Endodermal cell (in vitro differentiated cells): ENCODE data around the gene SIAH1. TPM values are rescaled to one million over a fixed set of nuclear protein-coding genes. Genes with fewer than 3 reads are reported as not detected.

Source experiments
- DNase-seq: peaks from one replicate; pipeline ENCODE4 v3.0.0-alpha.2; 2017
- H3K27ac ChIP-seq: 2 replicates; pipeline ENCODE4 v1.5.1; 2013; ENCODE audit warnings: mild to moderate bottlenecking, low read depth, low read length, moderate library complexity
- H3K27me3 ChIP-seq: 2 replicates; pipeline ENCODE4 v1.6.1; 2013; ENCODE audit warnings: mild to moderate bottlenecking, low read length, moderate library complexity; ENCODE audit not compliant: insufficient read depth, control insufficient read depth, poor library complexity, severe bottlenecking
- H3K36me3 ChIP-seq: 2 replicates; pipeline ENCODE4 v1.7.0; 2013; ENCODE audit warnings: mild to moderate bottlenecking, low read length, moderate library complexity; ENCODE audit not compliant: control insufficient read depth, insufficient read depth
- H3K4me1 ChIP-seq: one replicate; pipeline ENCODE4 v1.7.0; 2013; ENCODE audit warnings: low read length; ENCODE audit not compliant: control insufficient read depth, insufficient read depth
- H3K4me3 ChIP-seq: 2 replicates; pipeline ENCODE4 v1.5.1; 2013; ENCODE audit warnings: mild to moderate bottlenecking, low read length, moderate library complexity
- H3K9ac ChIP-seq: 2 replicates; pipeline ENCODE4 v1.6.1; 2013; ENCODE audit warnings: mild to moderate bottlenecking, low read length, moderate library complexity; ENCODE audit not compliant: poor library complexity, severe bottlenecking; ENCODE audit errors: extremely low read depth
- H3K9me3 ChIP-seq: 2 replicates; pipeline ENCODE4 v1.6.1; 2013; ENCODE audit warnings: mild to moderate bottlenecking, low read length, moderate library complexity; ENCODE audit not compliant: control insufficient read depth
- H3K27ac Mint-ChIP-seq: 2 replicates; pipeline ENCODE4 v1.8.0; 2020; ENCODE audit warnings: mixed read lengths
- H3K27me3 Mint-ChIP-seq: 2 replicates; pipeline ENCODE4 v1.8.0; 2021; ENCODE audit warnings: mild to moderate bottlenecking, mixed read lengths; ENCODE audit not compliant: insufficient read depth
- H3K36me3 Mint-ChIP-seq: 2 replicates; pipeline ENCODE4 v1.8.0; 2020; ENCODE audit warnings: low read depth, mixed read lengths
- H3K4me1 Mint-ChIP-seq: 2 replicates; pipeline ENCODE4 v1.8.0; 2020; ENCODE audit warnings: mixed read lengths
- H3K4me3 Mint-ChIP-seq: 2 replicates; pipeline ENCODE4 v1.8.0; 2020; ENCODE audit warnings: mild to moderate bottlenecking, moderate library complexity, mixed read lengths
- H3K9me3 Mint-ChIP-seq: 2 replicates; pipeline ENCODE4 v1.8.0; 2020; ENCODE audit warnings: mild to moderate bottlenecking, mixed read lengths
- CTCF ChIP-seq: fragments of 200-600 bp; sonication (generic); conservative IDR thresholded peaks from 2 replicates; pipeline ENCODE4 v1.5.0; 2021; ENCODE audit warnings: antibody characterized with exemption, mild to moderate bottlenecking
- WGBS, 2 experiments: methylation state at CpG; one replicate each; pipeline versions ENCODE4 v1.1.5 to v1.1.7; 2013; ENCODE audit warnings: missing lambda C conversion rate in 2 of 2, mixed read lengths in 1 of 2; ENCODE audit not compliant: insufficient coverage in 1 of 2, insufficient read length in 1 of 2; 5-methylcytosine and 5-hydroxymethylcytosine counted together
- total RNA-seq, 2 donors: library from RNA; stranded (reverse); fragmentation: NEBNext Ultra II Directional in 1 of 2; extraction: Animal tissue kit (Norgen Biotek cat#: 25700) in 1 of 2; gene quantifications; 2 replicates in 1 of 2; 3 replicates in 1 of 2; pipeline ENCODE4 v1.2.1, GENCODE V29; 2021

Gene SIAH1
- total RNA-seq, 2 donors from 2014 or later = 32.8 to 37.5 TPM

GRCh38 chr16:48329138-48329537 lies 56.1 kb downstream of the SIAH1 start:
- H3K9me3 Mint-ChIP-seq = no peaks in the 10 kb centered on the region
- Histone ChIP-seq H3K4me1 (no peaks in the 10 kb centered on the region), H3K27me3 (no peaks in the 10 kb centered on the region), H3K4me3 (no peak overlapping the region), H3K9ac (no peak overlapping the region), H3K36me3 (peaks cover 1% of the 10 kb centered on the region), H3K27ac (no peak overlapping the region), H3K9me3 (no peaks in the 10 kb centered on the region)
- no peaks in the 10 kb centered on the region for H3K27me3 Mint-ChIP-seq
- H3K4me3 Mint-ChIP-seq = no peak overlapping the region
- H3K36me3 Mint-ChIP-seq = peaks cover 23% of the 10 kb centered on the region
- DNase-seq = no peak
- no peak overlapping the region for H3K27ac Mint-ChIP-seq
- no peaks in the 10 kb centered on the region for H3K4me1 Mint-ChIP-seq
- 91 to 94% methylated on average over 2 to 4 of the region's 4 CpGs for WGBS, 2 experiments
- TF ChIP-seq CTCF = no peak

GRCh38 chr16:48326915-48327314 lies 58.3 kb downstream of the SIAH1 start:
- WGBS, 2 experiments = 83 to 96% methylated on average over 3 to 4 of the region's 4 CpGs
- no peaks in the 10 kb centered on the region for H3K4me1 ChIP-seq

GRCh38 chr16:48323783-48324775 lies 61.1 kb downstream of the SIAH1 start:
- Mint-ChIP-seq H3K4me3 (no peak overlapping the region), H3K27ac (no peak overlapping the region), H3K4me1 (no peaks in the 10 kb centered on the region), H3K9me3 (no peaks in the 10 kb centered on the region), H3K27me3 (no peaks in the 10 kb centered on the region), H3K36me3 (peaks cover 23% of the 10 kb centered on the region)
- no peak for DNase-seq
- Histone ChIP-seq H3K4me1 (no peaks in the 10 kb centered on the region), H3K36me3 (peaks cover 6% of the 10 kb centered on the region), H3K27me3 (no peaks in the 10 kb centered on the region), H3K9me3 (no peaks in the 10 kb centered on the region), H3K27ac (no peak overlapping the region), H3K9ac (no peak overlapping the region), H3K4me3 (no peak overlapping the region)
- WGBS, 2 experiments = 93 to 97% methylated on average over 3 to 6 of the region's 7 CpGs
- TF ChIP-seq CTCF = no peak

More at GRCh38 chr16:48326915-48327314, 58.3 kb downstream of the SIAH1 start:
- no peak overlapping the region for H3K27ac Mint-ChIP-seq
- Histone ChIP-seq H3K4me3 (no peak overlapping the region), H3K27ac (no peak overlapping the region), H3K27me3 (no peaks in the 10 kb centered on the region), H3K9me3 (no peaks in the 10 kb centered on the region), H3K9ac (no peak overlapping the region), H3K36me3 (no peaks in the 10 kb centered on the region)
- H3K4me1 Mint-ChIP-seq = no peaks in the 10 kb centered on the region
- no peak for TF ChIP-seq CTCF
- DNase-seq = no peak
- H3K36me3 Mint-ChIP-seq = peaks cover 22% of the 10 kb centered on the region
- H3K27me3 Mint-ChIP-seq = no peaks in the 10 kb centered on the region
- no peak overlapping the region for H3K4me3 Mint-ChIP-seq
- no peaks in the 10 kb centered on the region for H3K9me3 Mint-ChIP-seq
